PFSK-1 (cell line): ENCODE results near the gene DLX1.

Source experiments
- FOXP2 ChIP-seq: optimal IDR thresholded peaks from 2 replicates; pipeline ENCODE3; 2011; ENCODE audit warnings: borderline replicate concordance, control low read depth, inconsistent platforms; ENCODE audit not compliant: insufficient read depth; ENCODE audit errors: extremely low read length, extremely low read depth
- POLR2AphosphoS5 ChIP-seq: IDR thresholded peaks from 2 replicates; pipeline ENCODE4 v1.6.1; 2012; ENCODE audit warnings: low read depth, mild to moderate bottlenecking, control low read depth, low read length, moderate library complexity
- SIN3A ChIP-seq: IDR thresholded peaks from 2 replicates; pipeline ENCODE4 v1.6.1; 2012; ENCODE audit warnings: mild to moderate bottlenecking, low read length, moderate library complexity, borderline replicate concordance; ENCODE audit not compliant: insufficient read depth
- TAF1 ChIP-seq: IDR thresholded peaks from 2 replicates; pipeline ENCODE4 v1.6.1; 2012; ENCODE audit warnings: low read length, control low read depth, borderline replicate concordance; ENCODE audit not compliant: insufficient read depth
- TF ChIP-seq, protein P1 (sequence below), 2 experiments: IDR thresholded peaks; 2 replicates each; pipeline versions ENCODE4 v1.6.1 to v1.8.0; 2011 to 2012; ENCODE audit warnings: low read depth in 2 of 2, low read length in 2 of 2, control low read depth in 1 of 2, inconsistent platforms in 1 of 2, mild to moderate bottlenecking in 1 of 2, moderate library complexity in 1 of 2; ENCODE audit not compliant: insufficient read depth in 1 of 2

Gene DLX1

DNA sequence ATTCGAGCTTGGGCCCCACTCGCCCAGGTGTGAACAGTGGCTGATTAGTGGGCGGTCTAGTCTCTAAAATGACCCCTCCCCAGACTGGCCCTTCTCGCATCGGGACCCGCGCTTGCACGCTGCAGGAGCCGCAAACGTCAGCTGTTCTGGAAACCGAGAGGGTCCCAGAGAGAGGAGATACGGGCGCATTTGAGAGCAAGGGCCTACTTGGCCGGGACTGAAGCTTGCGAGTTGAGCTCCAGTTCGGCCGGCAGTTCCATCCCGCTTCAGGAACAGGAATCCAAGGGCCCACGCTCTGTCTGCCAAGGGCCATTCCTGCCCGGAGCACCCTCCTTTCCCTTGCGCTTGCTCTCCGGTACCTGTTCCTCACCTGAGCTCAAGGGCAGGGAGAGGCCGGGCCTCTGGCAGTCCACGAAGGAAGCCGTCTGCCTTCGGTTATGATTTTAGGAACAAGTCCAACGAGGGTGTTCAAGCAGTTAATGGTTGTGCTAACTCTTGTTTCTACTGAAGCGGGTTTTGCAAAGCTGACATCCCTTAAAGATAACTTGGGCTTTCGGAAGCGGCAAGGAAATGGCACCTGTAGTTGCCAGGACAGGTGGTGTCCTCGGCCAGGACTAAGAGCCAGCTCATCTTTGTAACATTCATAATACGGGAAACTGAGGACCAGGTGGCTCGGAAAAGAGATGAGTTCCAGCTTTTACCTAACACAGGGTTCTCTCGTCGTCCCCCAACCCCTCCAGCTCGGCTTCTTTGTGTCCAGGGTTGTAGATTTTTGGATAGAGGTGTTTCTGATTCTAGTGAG lies 3.9 kb upstream of the DLX1 start:
- TF ChIP-seq SIN3A (no peak), TAF1 (no peak), POLR2AphosphoS5 (no peak)

DNA sequence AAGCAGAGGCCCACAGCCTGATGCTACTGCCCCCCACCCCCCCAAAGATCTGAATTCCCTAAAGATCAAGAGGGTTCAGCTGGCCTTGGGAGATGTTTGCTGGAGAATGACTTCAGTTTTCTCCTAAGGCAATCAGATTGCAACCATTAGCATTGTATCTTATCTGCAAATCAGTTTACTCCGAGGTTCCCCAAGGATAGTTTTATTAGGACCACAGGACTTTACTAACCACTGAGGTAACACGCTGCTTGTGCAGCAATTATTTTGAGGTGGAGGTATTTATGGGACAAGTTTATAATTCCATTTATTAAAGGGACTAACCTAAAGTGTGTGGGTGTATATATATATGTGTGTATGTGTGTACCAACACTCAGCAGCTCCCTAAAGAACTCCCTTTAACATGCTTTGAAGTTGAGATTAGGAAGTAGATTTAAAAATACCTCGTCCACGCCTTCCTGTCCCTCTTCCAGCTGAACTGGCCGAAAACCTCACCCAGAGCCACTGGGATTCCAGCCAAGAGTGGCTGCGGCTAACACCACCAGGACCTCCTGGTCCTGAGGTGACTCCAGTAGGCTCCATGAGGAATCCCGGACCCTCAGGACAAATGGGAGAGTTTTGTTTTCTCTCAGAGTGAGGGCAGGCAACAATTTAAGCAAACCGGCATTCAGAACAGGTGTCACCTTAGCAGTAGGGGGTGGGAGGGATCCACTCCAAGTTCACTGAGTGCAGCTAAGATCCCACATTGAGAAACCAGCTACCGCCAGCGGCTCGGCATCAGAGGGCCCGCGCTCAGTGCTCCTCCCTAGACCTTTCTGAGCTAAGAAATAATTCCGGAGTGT lies 3.0 kb upstream of the DLX1 start:
- TF ChIP-seq, protein P1, sequence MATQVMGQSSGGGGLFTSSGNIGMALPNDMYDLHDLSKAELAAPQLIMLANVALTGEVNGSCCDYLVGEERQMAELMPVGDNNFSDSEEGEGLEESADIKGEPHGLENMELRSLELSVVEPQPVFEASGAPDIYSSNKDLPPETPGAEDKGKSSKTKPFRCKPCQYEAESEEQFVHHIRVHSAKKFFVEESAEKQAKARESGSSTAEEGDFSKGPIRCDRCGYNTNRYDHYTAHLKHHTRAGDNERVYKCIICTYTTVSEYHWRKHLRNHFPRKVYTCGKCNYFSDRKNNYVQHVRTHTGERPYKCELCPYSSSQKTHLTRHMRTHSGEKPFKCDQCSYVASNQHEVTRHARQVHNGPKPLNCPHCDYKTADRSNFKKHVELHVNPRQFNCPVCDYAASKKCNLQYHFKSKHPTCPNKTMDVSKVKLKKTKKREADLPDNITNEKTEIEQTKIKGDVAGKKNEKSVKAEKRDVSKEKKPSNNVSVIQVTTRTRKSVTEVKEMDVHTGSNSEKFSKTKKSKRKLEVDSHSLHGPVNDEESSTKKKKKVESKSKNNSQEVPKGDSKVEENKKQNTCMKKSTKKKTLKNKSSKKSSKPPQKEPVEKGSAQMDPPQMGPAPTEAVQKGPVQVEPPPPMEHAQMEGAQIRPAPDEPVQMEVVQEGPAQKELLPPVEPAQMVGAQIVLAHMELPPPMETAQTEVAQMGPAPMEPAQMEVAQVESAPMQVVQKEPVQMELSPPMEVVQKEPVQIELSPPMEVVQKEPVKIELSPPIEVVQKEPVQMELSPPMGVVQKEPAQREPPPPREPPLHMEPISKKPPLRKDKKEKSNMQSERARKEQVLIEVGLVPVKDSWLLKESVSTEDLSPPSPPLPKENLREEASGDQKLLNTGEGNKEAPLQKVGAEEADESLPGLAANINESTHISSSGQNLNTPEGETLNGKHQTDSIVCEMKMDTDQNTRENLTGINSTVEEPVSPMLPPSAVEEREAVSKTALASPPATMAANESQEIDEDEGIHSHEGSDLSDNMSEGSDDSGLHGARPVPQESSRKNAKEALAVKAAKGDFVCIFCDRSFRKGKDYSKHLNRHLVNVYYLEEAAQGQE (IDR thresholded peaks at IDR 0.05; ENCODE audit: insufficient read depth in 1 of 2, low read depth in 2 of 2, low read length in 2 of 2) = no peak
- TF ChIP-seq SIN3A (no peak), TAF1 (no peak), POLR2AphosphoS5 (no peak), FOXP2 (no peak)

DNA sequence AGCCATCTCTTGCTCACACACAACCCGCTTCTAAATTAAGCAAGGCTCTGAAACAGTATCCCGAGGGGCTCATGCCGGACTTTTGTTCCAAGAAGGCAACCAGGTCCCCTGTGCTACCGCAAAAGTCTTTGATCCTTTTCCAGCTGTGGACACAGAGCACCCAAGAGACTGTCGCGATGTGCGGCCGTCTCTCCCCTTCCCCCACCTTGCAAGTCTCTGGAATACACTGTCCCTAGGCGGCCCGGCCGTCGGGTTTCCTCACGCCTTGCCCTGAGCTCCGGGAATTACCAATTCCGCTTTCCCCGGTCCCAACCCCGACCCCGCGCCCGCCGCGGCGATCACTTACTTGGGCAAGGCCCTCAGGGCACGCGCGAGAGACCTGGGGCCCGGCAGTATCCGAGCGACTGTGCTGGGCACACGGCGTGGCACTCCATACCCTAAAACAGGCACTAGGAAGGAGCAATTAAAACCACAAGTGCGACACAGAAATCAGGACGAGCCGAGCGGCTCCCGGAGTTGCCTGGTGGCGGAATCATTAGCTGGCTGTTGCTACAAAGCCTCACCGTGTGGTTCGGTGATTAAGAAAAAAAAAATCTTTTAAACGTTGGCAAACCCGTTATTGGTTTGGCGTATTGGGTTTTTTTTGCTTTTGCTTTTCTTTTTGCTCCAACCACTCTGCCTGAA lies 2.2 kb upstream of the DLX1 start:
- TF ChIP-seq, protein P1 (IDR thresholded peaks at IDR 0.05; ENCODE audit: insufficient read depth in 1 of 2, low read depth in 2 of 2, low read length in 2 of 2) = no peak
- TF ChIP-seq POLR2AphosphoS5 (no peak), FOXP2 (no peak), TAF1 (no peak), SIN3A (no peak)

DNA sequence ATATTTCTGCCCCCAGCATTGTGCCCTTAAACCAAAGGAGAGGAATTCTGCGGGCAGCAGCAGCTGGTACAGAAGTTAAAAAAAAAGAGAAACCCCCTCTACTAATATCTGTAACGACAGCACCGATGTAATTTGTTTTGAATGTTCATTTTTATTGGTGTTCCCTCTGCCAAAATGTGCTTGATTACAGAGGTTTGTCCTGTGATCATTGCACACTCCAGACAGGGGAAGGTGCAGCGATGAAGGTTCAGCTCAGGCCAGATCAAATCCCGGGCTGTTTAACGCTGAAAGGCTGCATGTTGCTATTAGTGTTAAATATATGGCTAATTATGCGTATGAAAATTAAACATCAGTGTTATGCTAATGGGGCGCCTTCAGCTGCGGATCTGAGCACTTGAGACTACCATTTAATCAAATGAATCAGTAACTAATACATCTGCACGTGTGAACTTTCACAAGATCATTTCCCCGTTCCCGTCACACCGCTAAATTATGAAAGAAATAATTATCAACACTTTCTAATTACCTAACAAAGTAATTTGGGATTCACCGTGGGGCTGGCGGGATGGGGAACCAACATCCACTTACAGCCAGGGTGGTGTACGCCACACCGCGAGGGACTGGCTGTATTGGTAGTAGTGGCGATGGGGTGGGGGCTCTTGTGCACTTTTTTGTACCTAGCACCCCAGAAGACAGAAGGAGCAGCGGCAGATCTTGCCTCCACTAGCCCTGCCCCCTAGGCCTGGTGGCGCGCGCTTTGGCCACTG lies 1.5 kb upstream of the DLX1 start:
- TF ChIP-seq TAF1 (no peak), POLR2AphosphoS5 (no peak), FOXP2 (no peak), SIN3A (no peak)
- TF ChIP-seq, protein P1 (IDR thresholded peaks at IDR 0.05; ENCODE audit: insufficient read depth in 1 of 2, low read depth in 2 of 2, low read length in 2 of 2) = no peak

DNA sequence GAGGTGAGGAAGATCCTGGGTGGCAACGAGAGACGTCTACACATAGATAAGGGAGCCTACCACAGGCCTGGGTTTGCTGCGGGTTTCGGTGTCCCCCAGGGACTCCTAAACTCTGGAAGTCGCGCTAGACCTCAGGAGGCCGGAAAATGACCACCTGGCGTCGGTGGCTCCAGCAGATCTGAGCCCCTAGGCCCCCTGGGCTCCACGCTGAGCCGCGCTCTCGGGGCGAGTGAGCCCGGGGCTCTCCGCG lies 987 bp upstream of the DLX1 start:
- no peak for TF ChIP-seq TAF1
- no peak for TF ChIP-seq FOXP2
- TF ChIP-seq POLR2AphosphoS5 = no peak; the same call in 1 of the 2 replicates
- TF ChIP-seq SIN3A = no peak
- TF ChIP-seq, protein P1 (IDR thresholded peaks at IDR 0.05; ENCODE audit: insufficient read depth in 1 of 2, low read depth in 2 of 2, low read length in 2 of 2) = no peak
